ENCODE measurements around the gene CPSF4.
"Not testable (repeated sequence)": the region's sequence is repeated elsewhere in the genome, so short reads cannot be mapped to it uniquely, and the experiment has no call there.

CPSF4 gene

DNA sequence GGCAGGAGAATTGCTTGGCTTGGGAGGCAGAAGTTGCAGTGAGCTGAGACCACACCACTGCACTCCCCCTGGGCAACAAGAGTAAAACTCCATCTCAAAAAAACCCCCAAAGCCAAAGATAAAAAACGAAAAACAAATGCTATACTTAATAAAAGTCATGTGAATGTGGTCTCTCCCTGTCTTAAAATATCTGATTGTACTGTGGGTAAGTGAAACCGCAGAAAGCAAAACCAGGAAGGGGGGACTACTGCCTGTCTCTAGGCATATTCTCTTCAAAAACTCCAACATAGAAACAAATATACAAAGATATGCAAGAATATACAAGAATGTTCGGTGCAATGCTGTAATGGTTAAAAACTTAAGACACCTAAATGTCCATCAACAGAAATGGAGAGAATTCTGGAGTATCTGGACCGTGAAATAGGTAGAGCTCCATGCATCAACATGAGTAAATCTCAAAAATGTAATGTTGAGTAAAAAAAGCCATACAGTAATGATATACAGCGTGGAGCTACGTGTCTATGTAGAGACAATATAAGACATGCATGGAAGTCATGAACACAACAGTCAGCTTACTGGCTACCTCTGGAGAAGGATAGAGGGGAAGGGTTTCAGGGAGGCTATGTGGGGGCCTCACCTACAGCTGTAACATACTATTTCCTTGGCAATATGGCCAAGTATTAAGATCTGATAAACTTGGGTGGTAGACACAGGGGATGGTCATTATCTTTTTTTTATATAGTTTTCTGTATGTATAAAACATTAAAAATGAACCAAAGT, 59.2 kb downstream of the CPSF4 start:
- DNase-seq, result no peak

DNA sequence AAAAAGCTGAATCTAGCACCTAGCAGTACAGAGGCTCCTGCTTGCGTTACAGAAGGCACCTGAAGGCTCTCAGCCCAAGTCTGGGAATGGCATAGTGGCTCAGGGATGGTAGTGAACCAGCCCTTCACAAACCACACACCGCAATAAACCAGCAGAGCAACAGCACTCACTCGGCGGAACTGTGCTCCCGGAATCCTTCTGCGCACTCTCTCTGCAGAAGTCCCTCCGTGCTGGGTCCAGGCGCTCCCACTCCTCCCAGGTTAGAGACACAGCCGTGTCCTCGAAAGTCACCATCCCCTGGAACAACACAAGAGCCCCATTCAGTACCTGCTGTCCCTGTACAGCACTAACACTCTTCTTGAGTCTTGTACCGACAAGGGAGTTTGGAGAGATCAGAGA, 59.8 kb downstream of the CPSF4 start:
- DNase-seq, result no peak

DNA sequence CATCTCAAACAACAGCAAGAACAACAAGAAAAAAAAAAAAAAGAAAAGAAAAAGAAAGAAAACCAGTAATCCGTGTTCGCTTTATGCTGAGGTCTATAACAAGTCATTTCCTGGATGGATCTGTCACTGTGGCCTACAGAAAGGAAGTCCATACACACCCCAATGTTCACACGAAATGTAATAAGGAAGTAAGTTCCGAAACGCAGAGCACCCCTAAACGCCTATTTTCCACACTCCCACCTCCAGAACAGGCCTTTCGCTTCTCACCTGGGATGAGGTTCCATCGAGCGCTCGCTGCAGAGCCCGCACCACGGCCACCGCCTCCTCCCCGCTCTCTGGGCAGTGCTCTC, 60.6 kb downstream of the CPSF4 start:
- DNase-seq, result no peak

DNA sequence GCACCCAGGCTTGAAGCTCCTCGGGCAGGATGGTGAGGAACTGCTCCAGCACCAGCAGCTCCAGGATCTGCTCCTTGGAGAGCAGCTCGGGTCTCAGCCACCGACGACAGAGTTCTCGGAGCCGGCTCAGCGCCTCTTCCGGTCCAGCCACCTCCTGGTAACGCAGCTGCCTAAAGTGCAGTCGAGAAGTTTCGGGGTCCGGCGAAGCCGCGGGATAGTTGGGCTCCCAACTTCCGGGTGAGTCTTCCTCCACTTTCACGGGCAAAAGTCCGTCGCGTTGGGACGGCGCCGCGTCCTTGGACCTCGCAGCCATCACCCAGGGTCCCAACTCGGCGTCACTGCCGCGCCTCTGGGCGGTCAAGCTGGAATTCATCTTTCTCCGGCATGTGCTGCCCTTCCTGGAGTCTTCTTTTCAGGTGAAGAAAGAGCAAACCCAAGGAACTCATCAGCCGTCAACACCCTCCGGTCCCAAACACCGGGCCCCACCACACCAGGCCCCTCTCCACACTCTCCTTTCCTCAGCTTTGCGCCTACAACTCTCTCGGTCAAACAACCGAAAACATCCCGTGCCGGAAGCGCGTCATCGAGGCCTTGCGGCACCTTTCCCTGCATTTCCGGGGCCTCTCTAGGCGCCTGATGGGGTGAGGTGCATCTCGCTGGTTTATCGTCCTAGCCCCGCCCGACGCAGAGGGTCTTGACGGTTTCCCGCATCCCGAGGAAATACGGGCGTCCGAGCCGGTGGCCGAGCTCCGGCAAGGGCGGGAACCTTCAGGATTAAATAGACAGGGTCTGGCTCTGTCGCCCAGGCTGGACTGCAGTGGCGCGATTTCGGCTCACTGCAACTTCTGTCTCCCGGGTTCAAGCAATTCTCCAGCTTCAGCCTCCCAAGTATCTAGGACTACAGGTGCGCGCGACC, 61.2 kb downstream of the CPSF4 start, which contains the start of gene ZNF394:
Gene ZNF394 (minus strand): TSS at position 561 of the 916 bp plus-strand sequence. CDS start 188 bp downstream, at position 373.
- DNase-seq, result peak; percentile 62

DNA sequence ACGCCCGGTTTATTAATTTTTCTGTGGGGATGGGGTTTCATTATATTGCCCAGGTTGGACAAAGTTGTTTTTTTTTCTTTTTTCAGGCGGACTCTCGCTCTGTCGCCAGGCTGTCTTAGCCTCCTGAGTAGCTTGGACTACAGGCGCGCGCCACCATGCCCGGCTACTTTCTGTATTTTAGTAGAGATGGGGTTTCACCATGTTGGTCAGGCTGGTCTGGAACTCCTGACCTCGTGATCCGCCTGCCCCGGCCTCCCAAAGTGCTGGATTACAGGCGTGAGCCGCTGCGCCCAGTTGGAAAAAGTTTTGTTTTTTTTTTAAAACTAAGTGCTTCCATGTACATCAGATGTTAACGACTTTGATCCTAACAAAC, 61.9 kb downstream of the CPSF4 start:
- peak; percentile 3 for DNase-seq

DNA sequence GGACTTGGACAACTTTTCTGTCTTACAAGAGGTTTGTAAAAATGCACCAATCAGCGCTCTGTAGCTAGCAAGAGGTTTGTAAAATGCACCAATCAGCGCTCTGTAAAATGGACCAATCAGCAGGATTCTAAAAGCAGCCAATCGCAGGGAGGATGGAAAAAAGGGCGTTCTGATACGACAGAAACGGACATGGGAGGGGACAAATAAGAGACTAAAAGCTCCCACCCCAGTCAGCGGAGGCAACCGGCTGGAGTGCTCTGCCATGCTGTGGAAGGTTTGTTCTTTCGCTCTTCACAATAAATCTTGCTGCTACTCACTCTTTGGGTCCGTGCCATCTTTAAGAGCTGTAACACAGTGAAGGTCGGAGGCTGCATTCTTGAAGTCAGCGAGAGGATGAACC, 62.5 kb downstream of the CPSF4 start:
- not testable (repeated sequence) for DNase-seq

DNA sequence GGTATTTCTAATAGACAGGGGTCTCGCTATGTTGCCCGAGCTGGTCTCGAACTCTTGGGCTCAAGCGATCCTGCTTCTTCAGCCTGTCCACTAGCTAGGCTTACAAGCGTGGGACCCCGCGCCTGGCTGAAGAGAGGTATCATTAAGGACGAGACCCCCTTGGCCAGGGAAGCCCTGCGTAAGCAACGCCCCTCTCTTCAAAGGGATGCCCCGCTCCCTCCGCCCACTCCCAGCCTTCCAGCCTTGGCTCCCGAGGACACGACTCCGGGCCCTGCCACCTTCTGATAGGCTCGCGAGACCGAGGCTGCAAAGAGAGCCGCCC, 65.5 kb downstream of the CPSF4 start:
- DNase-seq, result no peak

DNA sequence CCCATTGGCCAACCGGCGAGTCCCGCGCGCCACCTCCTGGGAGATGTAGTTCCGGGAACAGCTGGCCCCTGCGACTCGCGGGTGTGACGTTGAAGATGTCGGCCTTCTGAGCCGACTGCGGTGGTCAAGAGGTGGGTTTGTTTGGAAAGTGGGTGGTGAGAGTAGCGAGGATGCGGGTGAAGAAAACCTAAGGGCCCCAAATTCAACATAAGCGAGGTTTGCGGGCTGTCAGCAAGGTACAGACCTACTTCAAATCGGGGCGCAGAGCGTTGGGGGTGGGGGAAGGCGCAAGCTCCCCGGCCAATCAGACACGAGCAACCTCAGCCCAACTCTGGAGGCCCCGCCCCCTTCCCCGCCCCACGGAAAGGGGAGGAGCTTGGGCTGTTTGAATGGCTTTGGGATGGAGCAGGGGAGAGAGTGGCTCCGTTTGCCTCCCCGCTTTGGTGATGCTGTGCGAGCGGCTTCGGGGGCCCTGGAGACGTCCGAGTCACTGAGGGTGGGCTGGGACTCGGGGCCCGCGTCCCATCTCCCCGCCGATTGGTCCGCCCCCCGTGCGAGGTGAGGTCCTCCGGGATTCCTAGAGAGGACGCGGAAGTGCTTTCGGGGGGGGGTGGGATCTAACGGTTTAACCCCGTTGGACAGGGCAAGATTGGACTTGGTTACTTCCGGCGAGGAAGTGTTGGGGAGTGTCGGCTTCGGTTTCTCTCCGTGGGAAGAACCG, 66.0 kb downstream of the CPSF4 start, which contains the start of gene ZKSCAN5:
Gene ZKSCAN5 (plus strand): TSS at position 60 of the 721 bp plus-strand sequence. CDS start 1,383 bp downstream, outside the sequence.
- peak; percentile 89 for DNase-seq

DNA sequence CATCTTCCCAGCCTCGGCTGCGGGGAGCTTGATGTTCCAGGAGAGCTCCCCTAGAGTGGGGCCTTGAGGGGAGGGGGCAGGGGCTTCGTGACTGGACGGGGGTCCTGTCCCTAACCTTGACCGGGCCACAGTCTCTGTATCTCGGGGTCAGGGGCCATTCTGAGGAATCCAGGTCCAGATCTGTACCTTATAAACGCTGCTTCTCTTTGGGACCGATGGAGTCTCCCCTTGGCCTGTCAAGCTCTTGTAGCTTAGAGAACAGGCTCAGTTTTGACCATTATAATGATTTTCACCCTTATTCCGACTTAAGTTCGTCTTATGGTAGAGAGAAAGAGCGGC, 66.5 kb downstream of the CPSF4 start:
- DNase-seq, result no peak
